Loucy (cell line): ENCODE data around the gene CAMK2N1.

Experiments
- CTCF ChIP-seq: fragments of 200-600 bp; sonication (generic); conservative IDR thresholded peaks from 2 replicates; pipeline ENCODE4 v1.5.1; 2014; ENCODE audit warnings: mild to moderate bottlenecking, antibody characterized with exemption, low read length
- EZH2phosphoT487 ChIP-seq: fragments of 200-600 bp; IDR thresholded peaks from 2 replicates; pipeline ENCODE4 v1.6.1; 2018; ENCODE audit warnings: antibody characterized with exemption, mild to moderate bottlenecking, moderate library complexity, borderline replicate concordance

- TF ChIP-seq CTCF, result no peak
- TF ChIP-seq EZH2phosphoT487, result no peak
Observed at GRCh38 chr1:20463502-20463901, 22.5 kb downstream of the CAMK2N1 start.
